ENCODE results near the gene FAM200C.

DNA sequence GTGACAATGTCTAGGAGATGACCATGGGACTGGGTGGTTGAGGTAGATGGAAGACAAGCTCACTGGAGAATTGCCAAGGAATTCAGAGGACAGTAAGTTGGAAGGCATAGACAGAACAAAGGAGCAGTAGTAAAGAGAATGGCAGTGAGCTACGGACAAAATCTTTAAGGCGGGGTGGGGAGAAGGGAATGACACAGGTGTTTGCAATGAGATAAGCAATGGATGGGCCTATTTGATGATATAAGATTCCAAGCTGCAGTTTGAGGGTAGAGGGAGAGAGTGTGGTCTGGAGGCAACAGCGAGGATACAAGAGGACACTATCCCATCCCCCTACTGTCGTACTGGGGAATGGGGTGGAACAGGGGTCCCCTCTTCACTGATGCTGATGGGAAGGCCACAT lies 36.2 kb upstream of the FAM200C start:
- TF ChIP-seq CTCF (IDR thresholded peaks at IDR 0.05; ENCODE audit: insufficient read depth, low read length) (no peak), SPI1 (IDR thresholded peaks at IDR 0.05; ENCODE audit: borderline replicate concordance, low read depth) (no peak), POLR2AphosphoS5 (IDR thresholded peaks at IDR 0.05; ENCODE audit: low read depth) (no peak)
